Activated naive CD4-positive, alpha-beta T cell treated with anti-CD3 and anti-CD28 coated beads, Interleukin-2, amount 50 U/mL, for 16 hours (primary cell): ENCODE measurements around the gene SMIM10L2A.
"Not testable (repeated sequence)": the region's sequence is repeated elsewhere in the genome, so short reads cannot be mapped to it uniquely, and the experiment has no call there.

Source experiments
- DNase-seq: peaks from one replicate; pipeline ENCODE4 v3.0.0-alpha.2; 2020

SMIM10L2A gene

DNA sequence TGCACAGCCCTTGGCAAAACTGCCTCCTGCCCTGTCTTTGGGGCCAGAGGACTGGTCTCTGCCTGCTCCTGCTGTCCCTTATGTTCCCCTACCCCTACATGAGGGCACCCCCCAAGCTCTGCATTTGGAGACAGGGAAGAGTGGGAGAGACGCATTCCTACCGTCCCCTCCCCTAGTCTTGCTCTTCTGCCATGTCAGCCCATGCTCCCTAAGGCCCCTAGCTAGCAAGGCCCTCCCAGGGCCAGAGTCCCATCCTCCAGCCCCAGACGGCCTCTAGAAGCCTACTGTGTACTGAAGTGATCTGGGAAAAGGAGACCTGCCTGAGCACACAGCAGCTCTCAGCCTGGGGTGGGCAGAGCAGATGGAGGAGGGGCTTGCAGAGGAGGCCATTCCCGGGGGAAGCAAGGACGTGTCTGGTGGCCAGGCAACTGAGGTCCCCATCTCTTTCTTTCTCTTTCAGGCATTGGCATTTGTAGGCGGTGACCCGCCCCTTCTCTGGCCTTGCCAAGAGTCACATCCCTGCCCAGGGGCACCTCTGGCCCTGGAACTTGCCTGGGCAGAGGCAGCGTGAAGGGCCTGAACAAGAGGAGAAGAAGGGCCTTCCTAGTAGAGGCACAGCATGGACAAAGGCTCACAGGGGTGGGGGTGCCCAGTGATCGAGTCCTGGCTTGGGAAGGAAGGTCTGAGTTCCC lies 1.6 kb downstream of the SMIM10L2A start:
- DNase-seq = not testable (repeated sequence)

DNA sequence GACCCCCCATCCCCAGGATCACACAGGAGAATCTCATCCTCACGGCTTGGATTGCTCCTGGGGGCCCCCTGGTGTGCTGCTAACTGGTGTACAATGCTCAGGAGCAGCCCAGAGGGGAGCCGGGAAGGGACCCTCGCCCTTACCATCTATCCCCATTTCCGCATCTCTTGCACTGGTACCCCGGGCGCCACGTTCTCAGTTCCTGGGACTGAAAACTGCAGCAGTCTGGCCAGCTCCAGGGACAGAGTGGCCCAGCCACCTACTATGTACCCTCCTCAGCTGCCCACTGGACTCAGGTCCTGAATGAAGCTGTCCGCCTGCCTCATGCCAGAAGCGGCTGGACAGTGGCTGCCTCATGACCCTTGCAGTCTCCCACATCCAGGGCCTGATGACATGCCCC lies 2.7 kb downstream of the SMIM10L2A start:
- no peak for DNase-seq

DNA sequence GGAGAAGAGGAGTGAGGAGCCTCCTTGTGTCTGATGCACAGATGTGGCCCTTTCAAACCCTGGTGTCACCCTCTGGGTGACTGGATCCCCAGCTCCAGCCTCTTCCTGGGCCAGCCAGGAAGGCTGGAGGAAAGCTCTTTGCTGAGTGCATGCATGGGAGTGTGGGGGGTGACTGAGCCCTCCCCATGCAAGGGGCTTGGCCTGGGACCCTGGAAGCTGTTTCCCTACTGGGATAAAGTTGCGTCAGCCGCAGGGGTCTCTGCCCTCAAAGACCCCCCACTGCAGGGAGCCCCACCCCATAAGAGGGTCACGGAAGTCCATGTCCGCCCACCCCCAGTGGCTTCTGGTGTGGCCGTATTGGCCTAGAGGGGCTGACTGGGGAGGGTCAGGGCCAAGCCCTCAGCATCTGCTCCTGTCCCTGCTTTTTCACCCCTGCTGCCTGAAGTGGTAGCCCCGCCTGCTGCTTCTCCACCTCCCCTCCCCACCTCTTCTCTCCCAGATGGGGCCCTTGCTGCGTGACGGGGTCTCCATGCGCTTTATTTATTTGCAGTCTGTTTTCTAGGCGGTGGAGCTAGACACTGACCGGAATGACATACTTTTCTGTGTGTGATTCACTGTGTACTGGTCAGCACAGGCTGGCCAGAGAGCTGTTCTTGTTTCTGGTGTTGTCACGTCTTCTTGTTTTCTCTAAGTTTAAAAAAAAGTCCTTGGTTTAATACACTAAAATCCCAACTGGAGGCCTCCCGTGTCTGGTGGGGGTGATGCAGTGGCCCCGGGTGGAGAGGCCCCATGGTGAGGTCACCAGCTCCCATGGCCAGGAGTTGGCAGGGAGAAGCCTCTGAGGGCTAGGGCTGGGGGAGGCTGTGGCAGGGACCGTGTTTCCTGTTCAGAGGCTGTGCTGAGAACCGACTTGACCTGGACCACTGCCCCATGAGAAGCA lies 3.6 kb downstream of the SMIM10L2A start:
- no peak for DNase-seq

DNA sequence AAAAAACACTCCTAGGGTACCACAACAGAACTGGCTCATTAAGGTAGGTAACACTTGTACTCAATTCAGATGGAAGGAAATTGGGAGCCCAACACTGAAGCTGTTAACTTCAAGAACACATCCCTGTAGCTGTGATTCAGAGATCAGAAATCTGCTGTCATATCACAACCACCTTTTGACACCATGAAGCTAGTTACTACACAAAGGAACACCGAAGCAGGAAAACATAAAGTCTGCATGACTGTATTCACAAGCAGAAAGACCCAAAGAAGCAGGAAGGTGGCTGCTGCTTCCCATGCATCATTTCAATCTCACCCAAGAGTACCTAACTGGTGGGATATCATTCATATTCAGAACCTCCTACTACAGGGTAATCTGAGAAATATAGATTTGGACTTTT lies 7.7 kb downstream of the SMIM10L2A start:
- DNase-seq = no peak

DNA sequence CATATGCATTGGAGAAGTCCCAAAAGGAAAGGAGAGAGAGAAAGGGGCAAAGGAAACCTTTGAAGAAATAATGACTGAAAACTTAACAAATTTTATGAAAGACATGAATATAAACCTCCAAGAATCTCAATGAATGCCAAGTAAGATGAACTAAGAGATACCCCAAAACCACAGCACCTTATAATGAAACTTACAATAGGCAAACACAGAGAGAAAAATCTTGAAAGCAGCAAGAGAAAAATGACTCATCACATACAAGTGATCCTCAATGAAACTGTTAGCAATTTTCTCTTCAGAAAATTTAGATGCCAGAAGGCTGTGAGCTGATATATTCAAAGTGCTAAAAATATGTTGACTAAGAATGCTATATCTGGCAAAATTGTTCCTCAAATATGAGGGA lies 10.1 kb downstream of the SMIM10L2A start:
- DNase-seq = no peak

DNA sequence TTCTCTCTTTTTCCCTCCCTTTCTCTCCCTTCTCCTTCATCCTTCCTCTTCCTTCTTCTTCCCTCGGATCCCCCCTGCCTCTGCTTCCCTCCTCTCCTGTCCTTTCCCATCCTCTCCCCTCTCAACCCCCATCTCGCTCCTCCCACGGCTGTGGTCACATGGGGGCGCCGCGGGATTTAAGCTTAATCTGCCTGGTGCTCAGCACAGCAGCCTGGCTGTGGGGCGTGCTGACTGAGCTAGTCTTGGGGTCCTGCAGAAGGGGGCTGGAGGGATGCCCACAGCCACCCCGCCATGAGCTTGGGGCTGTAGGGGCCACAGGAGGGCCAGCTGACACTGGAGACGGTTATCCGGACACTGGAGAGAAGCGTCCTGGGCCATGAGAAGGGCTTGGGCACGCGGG lies 10.7 kb downstream of the SMIM10L2A start:
- no peak for DNase-seq

DNA sequence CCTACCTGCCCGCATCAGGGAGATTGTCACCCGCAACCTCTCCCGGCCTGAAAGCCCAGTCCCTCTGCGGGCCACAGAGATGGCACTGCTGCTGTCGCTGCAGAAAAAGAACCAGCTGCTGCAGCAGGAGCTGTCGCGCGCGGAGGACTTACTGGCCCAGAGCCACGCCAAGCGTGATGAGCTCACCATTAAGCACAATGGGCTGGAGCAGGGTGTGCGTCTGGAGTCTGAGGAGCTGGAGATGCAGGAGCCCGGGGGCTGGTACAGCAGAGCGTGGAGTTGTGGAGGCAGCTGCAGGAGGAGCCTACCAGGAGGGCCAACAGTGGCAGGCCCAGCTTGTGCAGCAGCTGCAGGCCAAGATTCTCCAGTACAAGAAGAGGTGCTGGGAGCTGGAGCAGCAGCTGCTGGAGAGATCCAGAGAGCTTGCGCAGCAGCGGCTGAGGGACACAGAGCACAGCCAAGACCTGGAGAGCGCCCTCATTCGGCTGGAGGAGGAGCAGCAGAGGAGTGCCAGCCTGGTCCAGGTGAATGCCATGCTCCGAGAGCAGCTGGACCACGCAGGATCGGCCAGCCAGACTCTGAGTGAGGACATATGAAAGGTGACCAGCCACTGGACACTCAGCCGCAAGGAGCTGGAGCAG lies 11.3 kb downstream of the SMIM10L2A start:
- no peak for DNase-seq

DNA sequence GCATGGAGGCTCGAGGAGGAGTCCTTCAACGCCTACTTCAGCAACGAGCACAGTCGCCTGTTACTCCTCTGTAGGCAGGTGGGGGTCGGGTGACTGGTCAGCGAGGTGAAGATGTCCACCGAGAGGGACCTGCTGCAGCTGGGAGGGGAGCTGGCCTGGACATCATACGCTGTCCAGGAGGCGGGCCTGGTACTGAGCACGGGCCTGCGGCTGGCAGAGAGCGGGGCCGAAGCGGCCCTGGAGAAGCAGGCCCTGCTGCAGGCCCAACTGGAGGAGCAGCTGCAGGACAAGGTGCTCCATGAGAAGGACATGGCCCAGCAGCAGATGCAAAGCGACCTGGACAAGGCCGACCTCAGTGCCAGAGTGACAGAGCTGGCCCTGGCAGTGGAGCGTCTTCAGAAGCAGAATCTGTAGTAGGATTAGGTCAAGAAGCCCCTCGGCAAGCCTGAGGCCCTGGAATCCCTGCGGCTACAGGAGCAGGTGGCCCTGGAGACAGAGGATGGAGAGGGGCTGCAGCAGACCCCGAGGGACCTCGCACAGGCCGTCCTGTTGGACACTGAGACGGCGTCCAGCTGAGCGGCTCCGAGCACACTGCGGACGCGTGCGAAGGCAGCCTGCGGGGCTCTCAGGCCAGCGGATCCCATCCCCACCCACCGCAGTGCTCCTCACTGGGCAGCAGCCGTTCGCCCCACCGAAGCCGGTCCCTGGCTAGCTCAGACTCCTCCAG lies 11.9 kb downstream of the SMIM10L2A start:
- DNase-seq = no peak

DNA sequence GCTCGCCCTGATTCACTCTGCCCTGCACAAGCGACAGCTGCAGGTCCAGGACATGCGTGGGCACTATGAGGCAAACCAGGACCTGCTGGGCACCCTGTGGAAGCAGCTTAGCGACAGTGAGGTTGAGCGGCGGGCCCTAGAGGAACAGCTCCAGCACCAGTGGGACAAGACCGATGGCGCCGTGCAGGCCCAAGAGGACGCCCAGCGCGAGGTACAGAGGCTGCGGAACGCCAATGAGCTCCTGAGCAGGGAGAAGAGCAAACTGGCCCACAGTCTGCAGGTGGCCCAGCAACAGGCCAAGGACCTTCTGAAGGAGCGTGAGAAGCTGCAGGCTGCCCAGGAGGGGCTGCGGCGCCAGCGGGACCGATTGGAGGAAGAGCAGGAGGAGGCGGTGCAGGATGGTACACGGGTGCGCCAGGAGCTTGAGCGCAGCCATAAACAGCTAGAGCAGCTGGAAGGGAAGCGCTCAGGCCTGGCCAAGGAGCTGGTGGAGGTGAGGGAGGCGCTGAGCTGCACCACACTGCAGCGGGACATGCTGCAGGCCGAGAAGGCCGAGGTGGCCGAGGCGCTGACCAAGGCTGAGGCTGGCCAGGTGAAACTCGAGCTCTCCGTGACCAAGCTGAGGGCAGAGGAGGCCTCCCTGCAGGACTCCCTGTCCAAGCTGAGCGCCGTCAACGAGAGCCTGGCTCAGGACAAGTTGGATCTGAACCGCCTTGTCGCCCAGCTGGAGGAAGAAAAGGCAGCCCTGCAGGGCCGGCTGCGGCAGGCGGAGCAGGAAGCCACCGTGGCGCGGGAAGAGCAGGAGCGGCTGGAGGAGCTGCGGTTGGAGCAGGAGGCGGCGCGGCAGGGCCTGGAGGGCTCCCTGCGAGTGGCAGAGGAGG lies 12.8 kb downstream of the SMIM10L2A start:
- no peak for DNase-seq

DNA sequence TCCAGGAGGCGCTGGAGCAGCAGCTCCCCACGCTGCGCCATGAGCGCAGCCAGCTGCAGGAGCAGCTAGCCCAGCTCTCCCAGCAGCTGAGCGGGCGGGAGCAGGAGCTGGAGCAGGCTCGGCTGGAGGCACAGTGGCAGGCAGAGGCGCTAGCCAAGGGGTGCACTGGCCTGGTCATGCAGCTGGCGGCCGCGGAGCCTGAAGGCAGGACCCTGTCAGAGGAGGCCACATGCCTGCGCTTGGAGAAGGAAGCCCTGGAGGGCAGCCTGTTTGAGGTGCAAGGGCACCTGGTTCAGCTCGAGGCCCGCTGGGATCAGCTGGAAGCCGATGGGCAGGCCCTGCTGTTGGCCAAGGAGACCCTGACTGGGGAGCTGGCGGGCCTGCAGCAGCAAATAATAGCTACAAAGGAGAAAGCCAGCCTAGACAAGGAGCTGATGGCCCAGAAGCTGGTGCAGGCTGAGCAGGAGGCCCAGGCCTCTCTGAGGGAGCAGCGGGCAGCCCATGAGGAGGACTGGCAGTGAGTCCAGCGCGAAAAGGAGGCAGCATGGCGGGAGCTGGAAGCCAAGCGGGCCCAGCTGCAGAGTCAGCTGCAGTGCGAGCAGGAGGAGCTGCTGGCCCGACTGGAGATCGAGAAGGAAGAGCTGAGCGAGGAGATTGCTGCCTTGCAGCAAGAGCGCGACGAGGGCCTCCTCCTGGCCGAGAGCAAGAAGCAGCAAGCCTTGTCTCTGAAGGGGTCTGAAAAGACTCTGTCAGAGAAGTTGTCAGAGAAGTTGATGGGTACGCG lies 13.6 kb downstream of the SMIM10L2A start:
- DNase-seq = no peak

DNA sequence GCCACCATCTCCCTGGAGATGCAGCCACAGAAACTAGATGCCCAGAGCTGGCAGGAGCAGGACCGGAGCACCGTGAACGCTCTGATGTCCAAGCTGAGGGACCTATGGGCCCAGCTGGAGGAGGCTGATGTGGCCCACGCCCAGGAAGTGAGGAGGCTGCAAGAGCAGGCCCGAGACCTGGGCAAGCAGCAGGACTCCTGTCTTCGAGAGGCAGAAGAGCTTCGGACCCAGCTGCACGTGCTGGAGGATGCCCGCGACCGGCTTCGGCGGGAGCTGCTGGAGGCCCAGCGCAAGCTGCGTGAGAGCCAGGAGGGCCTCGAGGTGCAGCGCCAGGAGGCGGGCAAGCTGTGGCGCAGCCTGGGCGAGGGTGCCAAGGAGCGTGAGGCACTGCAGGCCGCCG lies 14.2 kb downstream of the SMIM10L2A start:
- DNase-seq = no peak

DNA sequence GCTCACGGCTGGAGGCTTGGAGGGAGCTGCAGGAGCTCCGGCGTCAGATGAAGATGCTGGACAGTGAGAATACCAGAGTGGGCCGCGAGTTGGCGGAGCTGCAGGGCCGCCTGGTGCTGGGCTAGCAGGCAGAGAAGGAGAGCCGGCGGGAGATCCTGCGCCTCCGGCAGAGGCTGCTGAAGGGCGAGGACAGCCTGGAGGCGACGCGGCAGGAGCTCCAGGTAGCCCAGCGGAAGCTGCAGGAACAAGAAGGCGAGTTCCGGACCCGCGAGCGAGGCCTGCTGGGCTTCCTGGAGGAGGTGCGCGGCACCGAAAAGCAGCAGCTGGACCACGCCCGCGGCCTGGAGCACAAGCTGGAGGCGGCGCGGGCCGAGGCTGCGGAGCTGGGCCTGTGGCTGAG lies 14.7 kb downstream of the SMIM10L2A start:
- no peak for DNase-seq

DNA sequence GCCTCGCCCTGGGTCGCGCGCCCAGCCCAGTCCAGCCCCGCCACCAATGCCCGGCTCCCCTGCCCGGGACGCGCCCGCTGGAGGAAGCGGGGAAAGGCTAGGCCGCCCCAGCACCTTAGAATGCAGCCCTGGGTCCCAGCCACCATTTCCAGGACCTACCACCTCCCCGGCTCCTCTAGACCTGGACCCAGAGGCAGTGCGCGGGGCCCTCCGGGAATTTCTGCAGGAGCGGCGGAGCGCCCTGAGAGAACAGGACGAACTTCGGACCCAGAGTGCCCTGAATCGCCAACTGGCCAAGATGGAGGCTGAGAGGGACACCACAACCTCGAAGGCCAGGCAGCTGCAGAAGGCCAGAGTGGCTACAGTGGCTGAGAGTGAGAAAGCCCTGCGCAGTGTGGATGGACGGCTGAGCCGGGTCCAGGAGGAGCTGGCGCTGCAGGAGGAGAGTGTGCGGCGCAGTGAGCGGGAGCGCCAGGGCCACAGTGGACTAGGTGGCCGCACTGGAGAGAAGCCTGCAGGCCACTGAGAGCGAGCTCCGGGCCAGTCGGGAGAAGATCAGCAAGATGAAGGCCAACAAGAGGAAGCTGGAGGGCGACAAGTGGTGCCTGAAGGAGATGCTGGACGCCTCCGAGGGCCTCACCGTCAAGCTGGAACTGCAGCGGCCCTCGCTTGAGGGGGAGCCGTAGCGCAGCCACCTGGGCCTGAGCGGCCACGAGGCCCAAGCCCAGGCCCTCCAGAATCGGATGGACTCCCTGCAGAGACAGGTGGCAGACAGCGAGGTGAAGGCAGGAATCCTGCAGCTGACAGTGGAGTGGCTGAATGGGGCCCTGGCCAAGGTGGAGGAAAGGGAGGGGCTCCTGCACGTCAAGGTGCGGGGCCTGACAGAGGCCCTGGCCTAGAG lies 15.5 kb downstream of the SMIM10L2A start:
- no peak for DNase-seq

DNA sequence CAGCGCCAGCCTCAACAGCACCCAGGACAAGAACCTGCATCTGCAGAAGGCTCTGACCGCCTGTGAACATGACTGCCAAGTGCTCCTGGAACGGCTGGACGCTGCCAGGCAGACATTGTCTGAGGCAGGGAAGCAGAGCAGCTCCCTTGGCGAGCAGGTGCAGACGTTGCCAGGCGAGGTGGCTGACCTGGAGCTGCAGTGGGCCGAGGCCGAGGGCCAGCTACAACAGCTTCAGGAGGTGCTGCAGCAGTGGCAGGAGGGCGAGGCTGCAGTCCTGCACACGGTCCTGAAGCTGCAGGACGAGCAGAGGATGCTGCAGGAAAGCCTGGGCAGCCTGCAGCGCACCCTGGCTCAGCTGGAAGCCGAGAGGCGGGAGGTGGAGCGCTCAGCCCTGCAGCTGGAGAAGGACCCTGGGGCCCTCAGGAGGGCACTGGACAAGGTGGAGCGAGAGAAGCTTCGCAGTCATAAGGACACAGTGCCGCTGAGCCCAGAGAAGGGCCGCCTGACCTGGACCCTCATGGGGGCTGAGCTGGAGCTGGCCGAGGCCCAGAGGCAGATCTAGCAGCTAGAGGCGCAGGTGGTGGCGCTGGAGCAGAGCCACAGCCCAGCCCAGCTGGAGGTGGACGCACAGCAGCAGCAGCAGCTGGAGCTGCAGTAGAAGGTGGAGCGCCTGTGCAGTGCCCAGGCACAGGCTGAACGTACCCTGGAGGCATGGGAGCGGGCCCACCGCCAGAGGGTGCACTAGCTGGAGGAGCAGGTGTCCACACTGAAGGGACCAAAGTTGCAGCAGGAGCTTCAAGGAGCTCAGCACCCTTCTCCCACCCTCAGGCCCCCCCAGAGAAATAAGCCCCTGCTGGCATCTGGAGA lies 16.4 kb downstream of the SMIM10L2A start:
- DNase-seq = no peak

DNA sequence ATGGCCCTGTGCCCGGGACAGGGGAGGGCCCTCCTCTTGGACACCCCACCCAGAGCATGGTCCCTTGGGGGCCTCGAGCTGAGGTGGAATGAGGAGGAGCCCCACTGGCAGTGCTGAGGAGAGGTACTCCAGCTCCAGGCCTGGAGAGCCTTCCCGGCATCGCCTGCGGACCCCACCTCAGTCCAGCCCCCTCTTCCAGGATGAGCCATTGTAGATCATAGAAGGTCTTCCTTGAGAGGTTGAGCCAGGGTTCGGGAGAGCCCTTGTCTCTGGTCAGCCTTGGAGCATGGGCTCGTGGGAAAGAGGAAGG lies 16.9 kb downstream of the SMIM10L2A start:
- DNase-seq = no peak

DNA sequence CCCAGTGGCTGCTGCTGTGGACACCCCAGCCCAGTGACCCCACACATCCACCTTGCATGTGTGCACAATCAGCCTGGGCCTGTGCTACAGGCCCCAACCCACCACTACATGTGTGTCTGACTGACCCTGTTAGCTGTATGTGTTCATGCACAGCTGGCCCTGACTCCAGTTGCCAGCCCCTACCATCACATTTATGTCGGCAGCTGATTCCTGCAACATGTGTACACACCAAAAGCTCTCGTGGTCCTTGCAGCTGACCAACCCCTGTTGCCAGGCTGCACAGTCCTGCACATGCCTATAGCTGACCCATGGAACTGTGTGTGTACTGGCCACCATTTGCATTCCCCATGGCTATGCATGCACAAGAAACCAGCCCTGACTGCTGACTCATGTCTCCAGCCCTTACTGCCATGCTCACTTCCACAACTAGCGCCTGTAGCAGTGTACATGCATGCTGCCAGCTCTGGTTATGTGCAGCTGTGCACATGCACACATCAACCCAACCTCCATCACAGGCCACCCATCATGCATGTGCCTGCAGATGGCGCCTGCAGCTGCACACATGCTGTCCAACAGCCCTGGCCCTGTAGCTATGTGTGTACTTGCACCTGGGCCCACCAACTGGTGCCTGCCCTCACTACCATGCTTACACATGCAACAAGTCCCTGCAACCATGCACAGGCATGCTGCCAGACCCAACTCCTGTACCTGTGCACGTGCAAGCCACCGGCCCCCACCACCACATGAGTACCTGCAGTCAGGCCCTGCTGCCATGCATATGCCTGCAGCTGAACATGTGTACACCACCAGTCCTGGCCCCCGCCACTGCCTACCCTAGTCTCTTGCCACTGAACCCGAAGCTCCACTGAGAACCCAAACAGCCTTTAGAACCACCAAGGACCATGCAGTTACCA lies 28.1 kb downstream of the SMIM10L2A start:
- DNase-seq = no peak

DNA sequence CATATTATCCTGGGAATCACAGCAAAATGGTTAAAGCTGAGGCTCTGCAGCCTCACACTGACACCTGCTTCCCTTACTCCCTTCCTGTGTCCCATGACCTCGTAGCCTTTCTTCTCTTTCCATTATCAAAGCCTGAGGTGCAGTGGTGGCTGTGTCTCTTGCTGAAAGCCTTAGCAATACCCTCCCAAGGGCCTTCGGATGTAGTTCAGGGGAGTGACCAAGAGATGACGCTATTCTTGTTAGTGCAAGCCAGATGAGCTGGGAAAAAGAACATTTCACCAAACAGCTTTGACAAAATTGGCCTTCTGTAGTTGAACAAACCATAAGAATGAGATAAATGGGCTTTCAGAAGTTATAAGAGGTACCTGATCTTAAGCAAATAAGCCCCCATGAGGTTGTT lies 31.6 kb downstream of the SMIM10L2A start:
- DNase-seq = no peak

DNA sequence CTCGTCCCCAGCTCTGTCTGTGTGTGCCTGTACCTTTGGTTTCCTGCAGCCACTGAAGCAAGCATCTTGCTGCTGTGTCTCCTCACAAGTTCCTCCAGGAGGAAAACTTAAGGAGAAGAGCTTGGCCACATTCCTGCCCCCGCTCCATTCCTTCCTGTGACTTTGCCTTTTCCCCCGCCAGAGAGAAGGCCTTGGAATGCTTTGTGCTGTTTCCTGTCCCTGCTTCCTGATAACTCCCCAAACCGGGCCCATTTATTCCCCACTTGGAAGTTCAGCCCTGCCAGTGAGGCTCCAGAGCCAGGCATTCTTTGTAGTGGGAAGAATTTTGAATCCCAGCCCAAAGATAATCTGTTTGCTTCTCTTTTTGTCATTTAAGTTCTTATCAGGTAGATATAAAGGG lies 33.1 kb downstream of the SMIM10L2A start:
- DNase-seq = no peak
